HG03575 (cell line): Measurements from ENCODE around the gene CS.
"Not testable (repeated sequence)": the region's sequence is repeated elsewhere in the genome, so short reads cannot be mapped to it uniquely, and the experiment has no call there.

Experiments used
- ATAC-seq: cut with Tn5 transposase; IDR thresholded peaks from one replicate; pipeline ENCODE4 v1.9.1; 2021; ENCODE audit not compliant: unreplicated experiment, insufficient number of reproducible peaks, low FRiP score; ENCODE audit errors: extremely low read depth

CS gene

GRCh38 chr12:56299853-56300643 lies at the start of gene CS:
TSS of gene CS (minus strand) at chr12:56300330. CDS start at chr12:56300201, 129 bp downstream.
- ATAC-seq: peak; percentile 51

DNA sequence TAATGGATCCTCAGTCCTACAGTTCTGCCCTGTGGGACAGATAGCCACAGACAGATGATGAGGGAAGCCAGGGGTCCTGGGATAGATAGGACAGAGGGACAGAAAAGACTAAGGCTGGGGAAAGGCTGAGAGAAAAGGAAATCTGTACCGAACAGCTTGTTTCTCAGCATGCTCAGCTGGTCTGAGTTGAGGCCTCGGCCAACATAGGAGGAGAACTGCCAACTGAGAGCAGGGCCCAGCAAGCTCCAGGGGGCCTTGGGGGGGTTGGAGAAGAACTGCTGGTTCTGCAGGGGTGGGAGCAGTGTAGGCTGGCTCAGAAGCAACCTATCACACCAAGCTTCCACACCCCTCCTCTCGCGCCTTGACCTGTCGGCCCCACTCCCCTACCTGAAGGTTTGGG lies 48.6 kb upstream of the CS start:
- ATAC-seq: no peak

- not testable (repeated sequence) for ATAC-seq
These were observed 47.1 kb upstream of the CS start for GRCh38 chr12:56347255-56347654.

DNA sequence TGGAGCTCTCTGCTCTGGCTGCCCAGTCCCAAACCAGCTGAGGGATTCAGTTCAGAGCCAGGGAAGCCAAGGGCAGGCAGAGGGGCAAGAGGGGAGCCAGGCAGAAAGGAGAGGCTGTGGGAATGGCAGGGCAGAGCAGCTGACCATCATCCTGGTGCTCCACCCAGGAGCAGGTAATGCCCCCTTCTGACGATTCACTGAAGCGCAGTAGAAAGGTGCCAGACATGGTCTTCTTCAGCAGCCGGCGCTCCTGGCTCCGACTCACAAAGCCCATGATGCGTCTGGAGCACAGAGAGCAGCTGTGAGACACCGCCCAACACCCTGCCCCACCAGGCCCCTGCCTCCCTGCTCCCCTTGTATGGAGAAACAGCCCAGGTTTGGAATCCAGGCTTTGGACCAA lies 46.5 kb upstream of the CS start:
- no peak for ATAC-seq

- not testable (repeated sequence) for ATAC-seq
These were observed 42.2 kb upstream of the CS start for GRCh38 chr12:56342290-56342689.

GRCh38 chr12:56341616-56342015 lies 41.5 kb upstream of the CS start:
- ATAC-seq: no peak

DNA sequence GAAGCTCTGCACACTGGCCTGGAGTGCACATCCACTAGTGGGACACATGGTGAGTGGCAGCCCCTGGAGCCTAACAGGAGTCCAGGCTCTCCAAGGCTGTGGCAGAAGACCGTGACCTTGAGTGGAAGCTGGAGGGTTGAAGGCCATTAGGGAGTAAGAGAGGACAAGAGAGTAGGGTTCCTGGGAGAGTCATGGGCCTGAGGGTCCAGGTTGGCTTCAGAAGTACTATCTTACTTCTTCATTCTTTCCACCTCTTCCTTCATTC lies 39.0 kb upstream of the CS start:
- no peak for ATAC-seq

DNA sequence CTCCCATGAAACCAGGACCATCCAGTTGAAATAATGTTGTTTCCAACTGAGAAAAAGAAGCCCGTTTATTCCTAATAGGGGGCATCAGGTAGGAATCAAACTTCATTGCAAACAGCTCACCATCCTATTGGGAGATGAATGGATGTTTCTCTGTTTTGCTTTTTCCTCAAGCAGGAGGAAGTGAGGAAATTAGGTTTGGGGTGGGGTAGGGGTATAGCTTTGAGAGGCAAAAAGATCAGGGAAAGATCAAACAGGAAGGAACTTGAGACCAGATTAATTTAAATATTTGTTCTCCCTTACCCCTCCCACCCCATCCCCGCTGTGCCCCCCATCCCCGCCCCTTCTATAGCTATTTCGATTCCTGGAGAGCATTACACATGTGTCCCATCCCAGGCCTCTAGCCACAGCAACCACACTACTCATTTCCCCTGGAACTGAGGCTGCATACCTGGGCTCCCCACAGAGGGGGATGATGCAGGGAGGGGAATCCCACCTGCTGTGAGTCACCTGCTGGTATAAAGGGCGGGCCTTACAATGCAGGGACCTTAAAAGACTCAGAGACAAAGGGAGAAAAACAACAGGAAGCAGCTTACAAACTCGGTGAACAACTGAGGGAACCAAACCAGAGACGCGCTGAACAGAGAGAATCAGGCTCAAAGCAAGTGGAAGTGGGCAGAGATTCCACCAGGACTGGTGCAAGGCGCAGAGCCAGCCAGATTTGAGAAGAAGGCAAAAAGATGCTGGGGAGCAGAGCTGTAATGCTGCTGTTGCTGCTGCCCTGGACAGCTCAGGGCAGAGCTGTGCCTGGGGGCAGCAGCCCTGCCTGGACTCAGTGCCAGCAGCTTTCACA lies 38.4 kb upstream of the CS start, which contains the start of gene IL23A:
Gene IL23A (plus strand): TSS at position 577 of the 850 bp plus-strand sequence. CDS start 161 bp downstream, at position 738.
- ATAC-seq: no peak

DNA sequence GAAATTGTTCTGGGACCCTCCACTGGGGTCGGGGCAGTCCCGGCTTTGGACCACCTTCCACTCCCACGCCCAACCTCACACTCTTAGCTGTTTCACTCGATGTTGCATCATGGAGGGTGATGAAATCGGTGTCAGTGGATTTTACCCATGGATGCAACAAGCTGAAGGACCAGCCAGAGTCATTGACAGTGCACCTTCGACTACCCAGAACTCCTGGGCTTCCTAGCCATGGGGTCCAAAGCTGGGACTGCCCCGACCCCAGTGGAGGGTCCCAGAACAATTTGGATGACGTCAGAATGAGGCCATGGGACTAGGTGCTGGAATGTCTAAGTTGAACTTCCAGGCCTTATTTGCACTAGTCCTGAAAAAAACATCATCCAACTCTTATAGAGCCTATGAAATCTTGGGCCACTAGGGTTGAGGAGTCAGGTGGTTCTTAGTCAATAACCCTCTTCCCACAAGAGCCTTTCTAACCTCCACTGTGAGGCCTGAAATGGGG lies 37.7 kb upstream of the CS start:
- no peak for ATAC-seq

- ATAC-seq: no peak
These were observed 36.4 kb upstream of the CS start for GRCh38 chr12:56336361-56337167.

DNA sequence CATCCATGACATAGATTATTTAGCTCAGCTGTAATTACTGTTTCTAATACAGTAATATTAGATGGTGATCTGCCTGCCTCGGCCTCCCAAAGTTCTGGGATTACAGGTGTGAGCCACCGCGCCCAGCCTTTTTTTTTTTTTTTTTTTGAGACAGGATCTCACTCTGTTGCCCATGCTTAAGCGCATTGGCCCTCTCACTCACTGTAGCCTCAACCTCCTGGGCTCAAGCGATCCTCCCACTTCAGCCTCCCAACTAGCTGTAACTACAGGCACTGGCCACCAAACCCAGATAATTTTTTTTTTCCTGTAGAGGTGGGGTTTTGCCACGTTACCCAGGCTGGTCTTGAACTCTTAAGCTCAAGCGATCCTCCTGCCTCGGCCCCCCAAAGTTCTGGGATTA lies 35.4 kb upstream of the CS start:
- not testable (repeated sequence) for ATAC-seq

GRCh38 chr12:56334490-56334793 lies 34.3 kb upstream of the CS start:
- no peak for ATAC-seq

DNA sequence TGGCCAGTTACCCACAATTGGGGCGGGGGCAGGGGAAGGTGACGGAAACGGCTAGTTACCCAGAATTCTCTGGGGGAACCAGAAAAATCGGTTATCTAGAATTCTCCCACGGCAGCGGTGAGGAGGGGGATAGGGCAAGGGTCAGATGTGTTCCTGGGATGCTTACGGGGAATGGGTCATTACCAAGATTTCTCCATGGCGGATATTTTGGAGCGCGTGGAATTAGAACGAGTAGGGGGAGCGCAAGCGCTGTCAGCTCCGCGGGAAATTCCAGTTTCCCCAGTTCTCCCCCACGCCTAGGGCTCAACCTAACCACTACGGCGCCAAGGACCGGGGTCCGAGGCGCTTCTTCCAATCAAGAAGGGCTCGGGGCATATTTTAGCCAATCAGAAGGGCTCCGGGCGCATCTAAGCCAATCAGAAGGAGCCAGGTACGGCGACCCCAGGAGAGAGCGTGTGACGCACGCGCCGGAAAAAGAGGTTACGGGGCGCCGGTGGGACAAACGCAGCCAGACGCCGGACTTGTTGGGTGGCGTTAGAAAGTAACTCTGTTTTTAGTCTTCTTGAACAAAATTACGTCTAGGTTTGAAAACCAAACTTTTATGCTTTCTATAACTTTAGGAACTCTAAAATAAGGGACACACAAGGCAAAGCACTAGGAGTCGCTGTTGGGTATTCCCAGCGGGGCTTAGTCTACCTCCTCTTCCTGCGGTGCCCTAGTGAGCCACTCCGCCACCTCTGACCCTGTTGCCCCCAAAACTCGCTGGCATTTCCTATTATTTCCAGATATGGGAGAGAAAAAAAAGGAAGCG lies 33.8 kb upstream of the CS start, which contains the start of gene PAN2:
Gene PAN2 (minus strand): TSS at position 322 of the 811 bp plus-strand sequence. CDS start 906 bp downstream, outside the sequence.
- ATAC-seq: peak; percentile 45

GRCh38 chr12:56333197-56333678 lies 33.1 kb upstream of the CS start:
- ATAC-seq: no peak

DNA sequence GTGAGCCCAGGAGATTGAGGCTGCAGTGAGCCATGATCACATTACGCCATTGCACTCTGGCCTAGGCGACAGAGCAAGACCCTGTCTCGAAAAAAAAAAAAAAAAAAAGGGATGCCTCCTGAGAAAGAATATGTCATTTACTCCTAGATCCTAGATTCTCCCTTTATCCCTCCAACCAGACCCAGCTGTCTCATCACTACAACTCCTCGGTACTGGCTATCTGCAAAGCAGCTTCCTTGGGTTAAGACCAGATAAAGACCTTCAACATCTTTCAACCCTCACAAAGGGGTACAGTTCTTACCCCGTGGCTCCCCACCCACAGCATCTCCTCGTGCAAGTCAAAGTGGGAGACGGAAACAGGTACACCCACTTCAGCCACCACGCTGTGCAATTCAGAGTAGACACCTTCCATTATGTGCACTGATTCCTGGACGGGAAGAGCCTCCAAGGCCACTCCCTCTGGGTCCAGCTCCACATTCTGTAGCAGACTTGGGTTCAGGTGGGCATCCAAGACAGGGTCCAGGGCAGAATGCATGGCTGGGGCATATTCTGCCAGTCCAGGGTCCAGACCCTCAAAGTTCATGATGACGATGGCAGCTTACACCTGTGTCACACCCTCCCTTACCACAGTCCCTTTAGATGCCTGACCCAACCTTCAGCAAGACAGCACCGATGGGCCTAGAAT lies 32.5 kb upstream of the CS start:
- no peak for ATAC-seq

DNA sequence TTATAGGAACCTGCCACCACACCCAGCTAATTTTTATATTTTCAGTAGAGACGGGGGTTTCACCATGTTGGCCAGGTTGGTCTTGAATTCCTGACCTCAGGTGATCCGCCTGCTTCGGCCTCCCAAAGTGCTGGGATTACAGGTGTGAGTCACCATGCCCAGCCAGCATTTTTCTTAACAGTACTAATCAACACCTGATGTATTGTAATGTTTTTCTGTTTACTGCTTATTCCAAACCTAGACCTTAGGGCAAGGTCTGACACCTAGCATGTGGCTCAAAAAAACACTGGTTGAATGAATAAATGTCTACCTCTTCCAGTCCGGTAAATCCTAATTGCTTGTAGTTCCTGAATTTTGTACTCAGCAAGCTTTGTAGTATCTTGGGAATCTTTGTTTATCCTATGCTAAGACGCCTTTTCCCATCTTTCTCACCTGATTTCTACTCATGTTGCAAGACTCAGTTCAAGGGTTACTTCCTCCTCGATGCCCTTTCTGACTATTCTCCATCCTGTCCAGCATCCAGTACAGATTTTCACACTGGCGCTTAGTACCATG lies 30.9 kb upstream of the CS start:
- no peak for ATAC-seq

GRCh38 chr12:56326533-56326932 lies 26.4 kb upstream of the CS start:
- ATAC-seq: no peak

DNA sequence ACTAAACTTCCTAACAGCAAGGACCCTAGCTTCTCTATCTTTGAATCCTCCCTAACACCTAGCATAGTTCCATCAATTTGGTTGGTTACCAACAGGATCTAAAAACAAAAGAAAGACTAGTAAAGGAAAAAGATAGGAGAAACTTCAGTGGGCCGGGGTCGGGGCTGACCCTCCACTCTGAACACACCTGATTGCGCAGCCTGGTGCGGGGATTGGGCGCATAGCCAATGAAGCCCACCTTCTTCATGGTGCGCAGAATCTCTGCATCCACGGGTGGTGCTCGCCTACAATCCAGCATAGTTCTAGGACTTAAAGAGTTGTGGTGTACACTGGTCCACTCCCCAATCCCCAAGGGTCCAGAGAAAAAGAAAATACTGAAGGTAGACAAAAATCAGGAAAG lies 26.0 kb upstream of the CS start:
- ATAC-seq: no peak
